ENCODE results near the gene RAB10.
"Not testable (repeated sequence)": the region's sequence is repeated elsewhere in the genome, so short reads cannot be mapped to it uniquely, and the experiment has no call there.

RAB10 gene

DNA sequence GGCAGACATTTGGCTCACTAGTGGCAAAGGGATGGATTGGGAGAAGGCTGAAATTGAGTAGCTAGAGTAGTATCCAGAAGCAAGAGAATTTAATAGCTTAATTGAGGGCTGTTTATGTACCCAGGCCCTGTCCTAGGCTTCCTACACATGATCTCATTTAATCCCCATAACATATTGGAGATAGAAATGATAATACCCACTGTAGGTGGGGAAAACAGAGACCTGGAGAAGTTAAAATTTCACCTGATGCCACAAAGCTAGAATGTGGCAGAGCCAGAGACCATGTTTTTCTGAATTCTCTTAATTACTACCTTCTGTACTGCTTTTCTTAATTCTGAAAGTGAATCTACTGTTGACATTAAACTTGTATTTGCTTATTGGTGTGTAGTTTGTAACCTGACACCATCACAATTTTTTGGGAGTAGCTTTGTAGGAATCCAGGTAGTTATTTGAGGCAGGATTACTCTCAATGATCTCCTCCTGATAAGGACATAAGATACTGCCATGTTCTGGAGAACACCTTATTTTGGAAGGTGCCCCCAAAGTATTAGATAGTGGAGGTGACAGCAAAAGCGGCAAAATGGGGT, 42.2 kb downstream of the RAB10 start:
- peaks cover 21% of the 10 kb centered on the region for H3K4me1 ChIP-seq (ENCODE audit: control insufficient read depth, insufficient read depth, low read length)
- H3K36me3 ChIP-seq (ENCODE audit: control insufficient read depth, insufficient read depth, low read length): peaks cover 17% of the 10 kb centered on the region
- H3K27ac ChIP-seq (ENCODE audit: low read depth, low read length): no peak overlapping the region
- peaks cover 27% of the 10 kb centered on the region for H3K9me3 ChIP-seq (ENCODE audit: control insufficient read depth, insufficient read depth, low read depth, low read length)
- no peaks in the 10 kb centered on the region for H3K27me3 ChIP-seq (ENCODE audit: control insufficient read depth, insufficient read depth, low read length)
- no peak overlapping the region for H3K4me3 ChIP-seq (ENCODE audit: low read depth, low read length)
- H3K9ac ChIP-seq (ENCODE audit: low read length): no peak overlapping the region

DNA sequence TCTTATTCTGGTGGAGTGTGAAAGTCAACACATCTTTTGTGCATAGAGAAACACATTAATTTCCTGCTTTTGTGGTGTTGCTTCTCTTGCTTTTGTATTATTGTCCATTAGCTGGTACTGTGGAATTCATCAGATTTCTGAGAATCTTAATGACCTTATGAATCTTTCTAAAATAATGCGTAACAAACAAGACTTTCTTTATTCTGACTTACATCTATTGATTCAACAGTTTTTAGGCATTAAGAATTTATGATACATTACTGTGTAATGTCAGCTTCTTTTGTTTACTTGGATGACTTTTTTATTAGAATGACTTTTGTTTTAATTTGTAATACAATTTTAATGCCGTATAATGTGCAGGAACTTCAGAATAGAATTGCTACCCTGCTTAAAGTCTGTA, 43.4 kb downstream of the RAB10 start:
- Histone ChIP-seq H3K9me3 (ENCODE audit: control insufficient read depth, insufficient read depth, low read depth, low read length) (peaks cover 32% of the 10 kb centered on the region), H3K9ac (ENCODE audit: low read length) (no peak overlapping the region), H3K36me3 (ENCODE audit: control insufficient read depth, insufficient read depth, low read length) (peaks cover 17% of the 10 kb centered on the region), H3K27ac (ENCODE audit: low read depth, low read length) (no peak overlapping the region), H3K4me1 (ENCODE audit: control insufficient read depth, insufficient read depth, low read length) (peaks cover 21% of the 10 kb centered on the region), H3K4me3 (ENCODE audit: low read depth, low read length) (no peak overlapping the region), H3K27me3 (ENCODE audit: control insufficient read depth, insufficient read depth, low read length) (no peaks in the 10 kb centered on the region)

DNA sequence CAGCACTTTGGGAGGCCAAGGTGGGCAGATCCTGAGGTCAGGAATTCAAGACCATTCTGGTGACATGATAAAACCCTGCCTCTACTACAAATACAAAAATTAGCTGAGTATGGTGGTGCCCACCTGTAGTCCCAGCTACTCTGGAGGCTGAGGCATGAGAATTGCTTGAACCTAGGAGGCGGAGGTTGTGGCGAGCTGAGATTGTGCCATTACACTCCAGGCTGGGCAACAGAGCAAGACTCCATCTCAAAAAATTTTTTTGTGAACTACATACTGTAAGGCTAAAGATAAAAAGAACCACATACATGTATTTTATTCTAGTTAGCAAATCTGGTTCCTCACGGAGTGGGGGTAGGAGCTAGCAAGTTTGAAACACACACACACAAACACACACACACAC, 45.1 kb downstream of the RAB10 start:
- peaks cover 32% of the 10 kb centered on the region for H3K9me3 ChIP-seq (ENCODE audit: control insufficient read depth, insufficient read depth, low read depth, low read length)
- H3K4me3 ChIP-seq (ENCODE audit: low read depth, low read length): no peak overlapping the region
- peaks cover 17% of the 10 kb centered on the region for H3K36me3 ChIP-seq (ENCODE audit: control insufficient read depth, insufficient read depth, low read length)
- no peaks in the 10 kb centered on the region for H3K27me3 ChIP-seq (ENCODE audit: control insufficient read depth, insufficient read depth, low read length)
- peaks cover 14% of the 10 kb centered on the region; the same call in 1 of the 2 replicates for H3K4me1 ChIP-seq (ENCODE audit: control insufficient read depth, insufficient read depth, low read length)
- no peak overlapping the region for H3K9ac ChIP-seq (ENCODE audit: low read length)
- H3K27ac ChIP-seq (ENCODE audit: low read depth, low read length): no peak overlapping the region

DNA sequence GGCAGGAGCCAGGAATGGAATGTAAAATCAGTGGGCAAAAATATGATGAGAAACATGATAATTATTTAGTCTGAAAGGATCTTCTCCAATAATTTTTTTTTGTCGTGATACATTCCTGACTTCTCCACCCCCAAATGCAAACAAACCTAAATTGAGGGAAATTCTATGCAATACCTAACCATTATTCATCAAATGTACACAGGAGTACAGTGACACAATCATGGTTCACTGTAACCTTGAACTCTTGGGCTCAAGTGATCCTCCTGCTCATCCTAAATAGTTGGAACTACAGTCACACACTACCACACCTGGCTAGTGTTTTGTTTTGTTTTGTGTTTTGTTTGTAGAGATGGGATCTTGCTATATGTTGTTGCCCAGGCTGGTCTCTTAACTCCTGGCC, 46.5 kb downstream of the RAB10 start:
- Histone ChIP-seq H3K27ac (ENCODE audit: low read depth, low read length) (no peak overlapping the region), H3K27me3 (ENCODE audit: control insufficient read depth, insufficient read depth, low read length) (no peaks in the 10 kb centered on the region), H3K36me3 (ENCODE audit: control insufficient read depth, insufficient read depth, low read length) (peaks cover 17% of the 10 kb centered on the region), H3K9ac (ENCODE audit: low read length) (no peak overlapping the region), H3K4me1 (ENCODE audit: control insufficient read depth, insufficient read depth, low read length) (peaks cover 12% of the 10 kb centered on the region; the same call in 1 of the 2 replicates), H3K9me3 (ENCODE audit: control insufficient read depth, insufficient read depth, low read depth, low read length) (peaks cover 32% of the 10 kb centered on the region), H3K4me3 (ENCODE audit: low read depth, low read length) (no peak overlapping the region)

DNA sequence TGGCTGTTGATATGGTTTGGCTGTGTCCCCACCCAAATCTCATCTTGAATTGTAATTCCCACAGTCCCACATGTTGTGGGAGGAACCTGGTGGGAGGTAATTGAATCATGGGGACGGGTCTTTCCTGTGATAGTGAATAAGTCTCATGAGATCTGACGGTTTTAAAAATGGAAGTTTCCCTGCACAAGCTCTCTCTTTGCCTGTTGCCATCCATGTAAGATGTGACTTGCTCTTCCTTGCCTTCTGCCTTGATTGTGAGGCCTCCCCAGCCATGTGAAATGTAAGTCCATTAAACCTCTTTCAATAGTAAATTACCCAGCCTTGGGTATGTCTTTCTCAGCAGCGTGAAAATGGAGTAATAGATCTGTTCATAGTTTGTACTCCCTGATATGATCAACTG, 47.0 kb downstream of the RAB10 start:
- H3K4me3 ChIP-seq (ENCODE audit: low read depth, low read length); H3K27me3 ChIP-seq (ENCODE audit: control insufficient read depth, insufficient read depth, low read length); H3K4me1 ChIP-seq (ENCODE audit: control insufficient read depth, insufficient read depth, low read length); H3K9ac ChIP-seq (ENCODE audit: low read length); H3K27ac ChIP-seq (ENCODE audit: low read depth, low read length): not testable (repeated sequence)
- Histone ChIP-seq H3K9me3 (ENCODE audit: control insufficient read depth, insufficient read depth, low read depth, low read length) (peaks cover 32% of the 10 kb centered on the region), H3K36me3 (ENCODE audit: control insufficient read depth, insufficient read depth, low read length) (peaks cover 17% of the 10 kb centered on the region)

DNA sequence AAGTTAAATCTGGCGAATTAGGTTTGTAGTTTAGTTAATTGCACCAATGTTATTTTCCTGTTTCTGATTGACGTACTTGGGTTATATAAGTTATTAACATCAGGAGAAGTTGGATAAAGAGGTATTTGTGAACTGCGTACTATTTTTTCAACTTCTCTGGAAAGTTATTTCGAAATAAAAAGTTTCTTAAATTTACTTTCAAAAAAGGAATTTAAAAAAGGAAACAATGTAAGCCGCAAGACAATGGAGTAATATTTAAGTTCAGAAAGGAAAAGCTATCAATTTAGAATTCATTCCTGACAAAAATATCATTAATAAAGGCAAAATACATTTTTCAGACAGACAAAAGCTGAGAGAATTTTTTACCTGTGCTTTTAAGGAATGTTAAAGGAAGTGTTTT, 47.7 kb downstream of the RAB10 start:
- Histone ChIP-seq H3K4me3 (ENCODE audit: low read depth, low read length) (no peak overlapping the region), H3K27ac (ENCODE audit: low read depth, low read length) (no peak overlapping the region), H3K9me3 (ENCODE audit: control insufficient read depth, insufficient read depth, low read depth, low read length) (peaks cover 32% of the 10 kb centered on the region), H3K9ac (ENCODE audit: low read length) (no peak overlapping the region), H3K36me3 (ENCODE audit: control insufficient read depth, insufficient read depth, low read length) (peaks cover 20% of the 10 kb centered on the region), H3K4me1 (ENCODE audit: control insufficient read depth, insufficient read depth, low read length) (peaks cover 4% of the 10 kb centered on the region; the same call in 1 of the 2 replicates), H3K27me3 (ENCODE audit: control insufficient read depth, insufficient read depth, low read length) (no peaks in the 10 kb centered on the region)

DNA sequence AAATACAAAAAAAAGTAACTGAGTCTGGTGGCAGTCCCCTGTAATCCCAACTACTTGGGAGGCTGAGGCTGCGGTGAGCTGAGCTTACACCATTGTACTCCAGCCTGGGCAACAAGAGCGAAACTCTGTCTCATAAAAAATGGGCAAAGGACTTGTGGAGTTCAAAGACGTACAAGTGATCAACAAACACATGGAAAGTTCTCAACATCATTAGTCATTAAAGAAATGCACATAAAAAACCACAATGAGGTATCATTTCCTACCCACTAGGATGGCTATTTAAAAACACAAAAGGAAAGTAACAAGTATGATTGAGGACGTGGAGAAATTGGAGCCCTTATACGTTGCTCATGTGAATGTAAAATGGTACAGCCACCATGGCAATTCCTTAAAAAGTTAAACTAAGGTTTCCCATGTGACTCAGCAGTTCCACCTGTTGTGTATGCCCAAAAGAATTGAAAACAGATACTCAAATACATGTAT, 52.3 kb downstream of the RAB10 start:
- H3K9me3 ChIP-seq (ENCODE audit: control insufficient read depth, insufficient read depth, low read depth, low read length): peaks cover 5% of the 10 kb centered on the region
- no peak overlapping the region for H3K9ac ChIP-seq (ENCODE audit: low read length)
- H3K4me1 ChIP-seq (ENCODE audit: control insufficient read depth, insufficient read depth, low read length): peaks cover 17% of the 10 kb centered on the region; the same call in 1 of the 2 replicates
- H3K27ac ChIP-seq (ENCODE audit: low read depth, low read length): no peak overlapping the region
- peaks cover 3% of the 10 kb centered on the region; the same call in 1 of the 2 replicates for H3K36me3 ChIP-seq (ENCODE audit: control insufficient read depth, insufficient read depth, low read length)
- H3K27me3 ChIP-seq (ENCODE audit: control insufficient read depth, insufficient read depth, low read length): no peaks in the 10 kb centered on the region
- H3K4me3 ChIP-seq (ENCODE audit: low read depth, low read length): no peak overlapping the region

DNA sequence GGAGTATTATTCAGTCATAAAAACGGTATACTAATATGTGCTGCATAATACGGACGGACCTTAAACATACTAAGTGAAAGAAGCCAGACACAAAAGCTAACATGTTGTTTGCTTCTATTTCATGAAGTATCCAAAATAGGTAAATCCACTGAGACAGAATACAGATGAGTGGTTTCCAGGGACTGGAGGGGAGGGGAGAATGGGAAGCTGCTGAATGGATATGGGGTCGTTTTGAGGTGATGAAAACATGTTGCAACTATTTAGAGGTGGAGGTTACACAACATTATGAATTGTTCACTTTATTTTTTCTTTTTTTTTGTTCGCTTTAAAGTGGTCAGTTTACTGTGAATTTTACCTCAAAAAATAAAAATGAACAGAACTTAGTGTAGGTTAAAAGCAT, 52.9 kb downstream of the RAB10 start:
- no peak overlapping the region for H3K27ac ChIP-seq (ENCODE audit: low read depth, low read length)
- no peak overlapping the region for H3K4me3 ChIP-seq (ENCODE audit: low read depth, low read length)
- H3K4me1 ChIP-seq (ENCODE audit: control insufficient read depth, insufficient read depth, low read length): peaks cover 17% of the 10 kb centered on the region; the same call in 1 of the 2 replicates
- H3K9me3 ChIP-seq (ENCODE audit: control insufficient read depth, insufficient read depth, low read depth, low read length): no peaks in the 10 kb centered on the region
- H3K9ac ChIP-seq (ENCODE audit: low read length): no peak overlapping the region
- H3K36me3 ChIP-seq (ENCODE audit: control insufficient read depth, insufficient read depth, low read length): peaks cover 3% of the 10 kb centered on the region; the same call in 1 of the 2 replicates
- no peaks in the 10 kb centered on the region for H3K27me3 ChIP-seq (ENCODE audit: control insufficient read depth, insufficient read depth, low read length)

DNA sequence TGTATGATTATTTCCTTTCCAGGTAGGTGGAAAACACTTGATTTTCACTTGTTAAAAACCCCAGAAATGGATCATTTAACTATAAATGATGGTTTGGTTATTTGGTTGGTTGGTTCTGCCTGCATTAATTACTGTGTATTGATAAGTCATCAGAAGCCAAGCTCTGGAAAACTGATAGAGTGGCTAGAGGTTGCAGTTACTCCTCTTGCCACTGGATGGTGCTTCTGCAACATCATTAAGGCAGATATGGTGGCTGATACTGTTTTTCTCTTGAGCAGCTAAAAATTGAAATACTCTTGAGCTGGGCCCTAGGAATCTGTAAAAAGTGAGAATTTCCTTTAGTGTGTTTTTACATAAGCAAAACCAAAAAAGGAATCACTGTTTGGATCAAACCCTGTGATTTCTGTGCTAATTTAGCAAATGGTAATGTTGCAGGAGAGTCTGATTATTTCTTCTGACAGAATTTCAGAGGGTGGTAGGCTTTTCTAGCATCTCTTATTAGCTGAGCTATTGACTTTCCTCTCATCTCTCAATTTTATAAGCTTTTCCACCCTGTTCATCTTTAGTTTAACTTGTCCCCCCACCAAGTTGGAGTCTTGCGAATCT, 54.3 kb downstream of the RAB10 start:
- peaks cover 13% of the 10 kb centered on the region; the same call in 1 of the 2 replicates for H3K4me1 ChIP-seq (ENCODE audit: control insufficient read depth, insufficient read depth, low read length)
- no peaks in the 10 kb centered on the region for H3K9me3 ChIP-seq (ENCODE audit: control insufficient read depth, insufficient read depth, low read depth, low read length)
- no peaks in the 10 kb centered on the region for H3K27me3 ChIP-seq (ENCODE audit: control insufficient read depth, insufficient read depth, low read length)
- H3K36me3 ChIP-seq (ENCODE audit: control insufficient read depth, insufficient read depth, low read length): peaks cover 7% of the 10 kb centered on the region; the same call in 1 of the 2 replicates
- H3K9ac ChIP-seq (ENCODE audit: low read length): no peak overlapping the region
- no peak overlapping the region for H3K27ac ChIP-seq (ENCODE audit: low read depth, low read length)
- no peak overlapping the region for H3K4me3 ChIP-seq (ENCODE audit: low read depth, low read length)

DNA sequence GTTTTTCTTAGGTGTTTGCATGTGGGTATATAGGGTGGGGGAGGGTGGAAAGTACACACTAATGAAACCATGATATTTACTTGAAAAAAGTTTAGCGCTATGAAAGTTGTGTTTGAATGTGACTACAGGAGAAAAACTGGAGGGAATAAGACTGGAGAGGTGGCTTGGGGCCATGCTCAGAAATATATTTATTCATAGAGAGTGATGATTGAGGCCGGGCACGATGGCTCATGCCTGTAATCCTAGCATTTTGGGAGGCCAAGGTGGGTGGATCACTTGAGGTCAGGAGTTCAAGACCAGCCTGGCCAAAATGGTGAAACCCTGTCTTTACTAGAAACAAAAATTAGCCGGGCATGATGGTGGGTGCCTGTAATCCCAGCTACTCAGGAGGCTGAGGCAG, 55.0 kb downstream of the RAB10 start:
- not testable (repeated sequence) for H3K27ac ChIP-seq (ENCODE audit: low read depth, low read length)
- peaks cover 13% of the 10 kb centered on the region; the same call in 1 of the 2 replicates for H3K4me1 ChIP-seq (ENCODE audit: control insufficient read depth, insufficient read depth, low read length)

DNA sequence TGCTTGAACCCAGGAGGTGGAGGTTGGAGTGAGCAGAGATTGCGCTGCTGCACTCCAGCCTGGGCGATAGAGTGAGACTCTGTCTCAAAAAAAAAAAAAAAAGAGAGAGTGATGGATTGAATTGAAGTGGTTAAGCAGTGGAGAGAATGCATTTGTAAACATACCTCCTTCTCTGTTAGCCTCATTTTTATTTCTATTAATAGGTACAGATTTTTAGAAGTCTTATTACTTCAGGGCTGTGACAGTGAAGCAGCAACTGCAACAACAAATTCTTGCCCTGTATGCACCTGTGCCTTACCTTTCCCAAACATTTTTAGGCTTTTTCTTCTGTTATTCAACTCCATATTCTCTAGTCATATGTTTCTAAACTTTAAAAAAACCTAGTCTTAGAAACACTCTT, 55.5 kb downstream of the RAB10 start:
- Histone ChIP-seq H3K27me3 (ENCODE audit: control insufficient read depth, insufficient read depth, low read length) (no peaks in the 10 kb centered on the region), H3K4me1 (ENCODE audit: control insufficient read depth, insufficient read depth, low read length) (peaks cover 13% of the 10 kb centered on the region; the same call in 1 of the 2 replicates), H3K4me3 (ENCODE audit: low read depth, low read length) (no peak overlapping the region), H3K36me3 (ENCODE audit: control insufficient read depth, insufficient read depth, low read length) (peaks cover 16% of the 10 kb centered on the region), H3K9me3 (ENCODE audit: control insufficient read depth, insufficient read depth, low read depth, low read length) (no peaks in the 10 kb centered on the region), H3K27ac (ENCODE audit: low read depth, low read length) (no peak overlapping the region), H3K9ac (ENCODE audit: low read length) (no peak overlapping the region)

More for the DNA sequence above, 55.0 kb downstream of the RAB10 start:
- not testable (repeated sequence) for H3K4me3 ChIP-seq (ENCODE audit: low read depth, low read length); H3K9ac ChIP-seq (ENCODE audit: low read length); H3K27me3 ChIP-seq (ENCODE audit: control insufficient read depth, insufficient read depth, low read length); H3K9me3 ChIP-seq (ENCODE audit: control insufficient read depth, insufficient read depth, low read depth, low read length)
- H3K36me3 ChIP-seq (ENCODE audit: control insufficient read depth, insufficient read depth, low read length): peaks cover 14% of the 10 kb centered on the region

All from HUES6 (cell line).